BE2C (cell line): ENCODE data around the gene PITRM1.

ENCODE experiments used
- DNase-seq: peaks from one replicate; pipeline ENCODE4 v3.0.0-alpha.2; 2020
- H3K27me3 ChIP-seq: fragments of 250-450 bp; sonication (Bioruptor Pico); 2 replicates; pipeline ENCODE4 v1.5.1; 2020; ENCODE audit warnings: mild to moderate bottlenecking
- H3K36me3 ChIP-seq: fragments of 250-450 bp; sonication (Bioruptor Pico); 2 replicates; pipeline ENCODE4 v1.5.1; 2020; ENCODE audit warnings: mild to moderate bottlenecking
- H3K4me1 ChIP-seq: fragments of 250-450 bp; sonication (Bioruptor Pico); 2 replicates; pipeline ENCODE4 v1.5.1; 2020
- H3K4me3 ChIP-seq: 2 replicates; pipeline ENCODE4 v1.5.1; 2011; ENCODE audit warnings: low read depth, low read length
- H3K9me3 ChIP-seq: fragments of 250-450 bp; sonication (Bioruptor Pico); 2 replicates; pipeline ENCODE4 v1.5.1; 2020
- TF ChIP-seq, protein P1 (sequence below): IDR thresholded peaks from 2 replicates; pipeline ENCODE4 v1.5.1; 2012; ENCODE audit warnings: mild to moderate bottlenecking, low read depth, low read length

PITRM1 gene

DNA sequence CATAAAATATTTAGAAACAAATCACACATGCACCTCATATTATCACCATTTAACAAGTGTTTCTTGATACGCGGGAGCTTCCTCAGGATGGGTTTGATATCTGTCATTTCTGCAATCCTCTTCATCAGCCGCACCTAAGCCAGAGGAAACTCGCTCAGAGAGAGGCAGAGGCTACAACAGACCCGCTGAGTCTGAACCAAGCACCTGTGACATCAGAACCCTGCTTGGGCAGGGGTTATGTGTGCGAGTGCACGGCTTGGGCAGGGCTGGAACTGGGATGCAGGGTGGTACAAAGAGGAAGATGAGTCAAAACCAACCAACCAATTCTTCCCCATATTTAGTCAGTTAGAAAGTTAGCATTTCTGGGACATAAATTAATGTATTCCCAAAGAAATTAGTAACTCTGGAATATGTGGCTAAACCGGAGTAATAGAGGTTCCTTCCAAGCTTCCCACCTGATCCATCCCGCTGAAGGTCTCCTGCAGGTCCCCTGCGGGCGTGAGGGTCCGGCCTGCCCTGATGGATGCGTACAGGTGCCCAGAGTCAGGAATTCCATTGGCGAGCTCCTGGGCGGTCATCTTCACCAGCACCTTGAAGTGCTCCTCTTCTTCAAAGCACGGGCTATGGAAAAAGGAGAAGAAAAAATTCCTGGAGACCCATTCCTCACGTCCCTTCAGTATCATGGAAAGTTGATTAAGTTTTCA lies 25.3 kb downstream of the PITRM1 start:
- Histone ChIP-seq H3K27me3 (no peaks in the 10 kb centered on the region), H3K9me3 (no peaks in the 10 kb centered on the region), H3K4me3 (no peak overlapping the region), H3K4me1 (no peaks in the 10 kb centered on the region; the same call in 1 of the 2 replicates), H3K36me3 (peaks cover 3% of the 10 kb centered on the region)
- DNase-seq: no peak
- TF ChIP-seq, protein P1, sequence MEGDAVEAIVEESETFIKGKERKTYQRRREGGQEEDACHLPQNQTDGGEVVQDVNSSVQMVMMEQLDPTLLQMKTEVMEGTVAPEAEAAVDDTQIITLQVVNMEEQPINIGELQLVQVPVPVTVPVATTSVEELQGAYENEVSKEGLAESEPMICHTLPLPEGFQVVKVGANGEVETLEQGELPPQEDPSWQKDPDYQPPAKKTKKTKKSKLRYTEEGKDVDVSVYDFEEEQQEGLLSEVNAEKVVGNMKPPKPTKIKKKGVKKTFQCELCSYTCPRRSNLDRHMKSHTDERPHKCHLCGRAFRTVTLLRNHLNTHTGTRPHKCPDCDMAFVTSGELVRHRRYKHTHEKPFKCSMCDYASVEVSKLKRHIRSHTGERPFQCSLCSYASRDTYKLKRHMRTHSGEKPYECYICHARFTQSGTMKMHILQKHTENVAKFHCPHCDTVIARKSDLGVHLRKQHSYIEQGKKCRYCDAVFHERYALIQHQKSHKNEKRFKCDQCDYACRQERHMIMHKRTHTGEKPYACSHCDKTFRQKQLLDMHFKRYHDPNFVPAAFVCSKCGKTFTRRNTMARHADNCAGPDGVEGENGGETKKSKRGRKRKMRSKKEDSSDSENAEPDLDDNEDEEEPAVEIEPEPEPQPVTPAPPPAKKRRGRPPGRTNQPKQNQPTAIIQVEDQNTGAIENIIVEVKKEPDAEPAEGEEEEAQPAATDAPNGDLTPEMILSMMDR: no peak

DNA sequence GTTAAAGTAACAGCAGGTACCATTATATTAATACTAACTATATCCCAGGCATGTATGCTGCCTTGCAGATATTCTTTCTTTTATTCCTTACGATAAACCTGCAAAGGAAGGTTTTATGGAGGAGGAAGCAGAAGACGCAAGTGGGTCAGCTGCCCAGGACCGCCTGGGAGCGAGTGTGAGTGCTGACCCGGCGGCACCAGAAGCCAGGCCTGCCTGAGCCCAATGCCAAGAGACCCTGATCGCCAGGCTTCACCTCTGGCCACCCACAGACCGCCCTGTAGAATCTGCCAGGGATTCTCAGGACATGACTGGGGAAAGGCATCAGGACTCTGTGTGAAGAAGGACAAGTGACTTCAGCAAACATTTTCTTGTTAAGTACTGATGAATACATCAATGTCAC lies 26.3 kb downstream of the PITRM1 start:
- Histone ChIP-seq H3K4me3 (no peak overlapping the region), H3K36me3 (peaks cover 3% of the 10 kb centered on the region), H3K4me1 (no peaks in the 10 kb centered on the region; the same call in 1 of the 2 replicates), H3K27me3 (no peaks in the 10 kb centered on the region), H3K9me3 (no peaks in the 10 kb centered on the region)
- no peak for DNase-seq
- TF ChIP-seq, protein P1: no peak

DNA sequence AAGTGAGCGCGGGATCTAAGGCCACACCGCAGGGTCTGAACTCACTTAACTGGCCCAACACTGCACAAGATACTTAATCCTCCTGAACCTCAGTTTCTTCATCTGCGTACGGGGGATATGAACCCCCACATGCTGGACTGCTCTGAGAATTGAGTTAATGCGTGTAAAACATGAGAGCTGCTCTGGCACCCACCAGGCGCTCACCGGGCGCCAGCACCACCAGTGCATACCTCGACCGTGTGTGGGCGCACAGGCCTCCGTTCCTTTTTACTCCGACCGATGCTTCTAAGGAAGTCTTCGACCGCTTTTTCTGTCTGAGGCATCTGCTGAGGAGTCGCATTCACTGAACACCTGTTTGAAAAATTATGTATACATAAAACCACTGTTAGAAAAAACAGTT lies 27.2 kb downstream of the PITRM1 start:
- Histone ChIP-seq H3K27me3 (no peaks in the 10 kb centered on the region), H3K9me3 (no peaks in the 10 kb centered on the region), H3K36me3 (peaks cover 3% of the 10 kb centered on the region), H3K4me1 (no peaks in the 10 kb centered on the region; the same call in 1 of the 2 replicates), H3K4me3 (no peak overlapping the region)
- TF ChIP-seq, protein P1: no peak
- no peak for DNase-seq

DNA sequence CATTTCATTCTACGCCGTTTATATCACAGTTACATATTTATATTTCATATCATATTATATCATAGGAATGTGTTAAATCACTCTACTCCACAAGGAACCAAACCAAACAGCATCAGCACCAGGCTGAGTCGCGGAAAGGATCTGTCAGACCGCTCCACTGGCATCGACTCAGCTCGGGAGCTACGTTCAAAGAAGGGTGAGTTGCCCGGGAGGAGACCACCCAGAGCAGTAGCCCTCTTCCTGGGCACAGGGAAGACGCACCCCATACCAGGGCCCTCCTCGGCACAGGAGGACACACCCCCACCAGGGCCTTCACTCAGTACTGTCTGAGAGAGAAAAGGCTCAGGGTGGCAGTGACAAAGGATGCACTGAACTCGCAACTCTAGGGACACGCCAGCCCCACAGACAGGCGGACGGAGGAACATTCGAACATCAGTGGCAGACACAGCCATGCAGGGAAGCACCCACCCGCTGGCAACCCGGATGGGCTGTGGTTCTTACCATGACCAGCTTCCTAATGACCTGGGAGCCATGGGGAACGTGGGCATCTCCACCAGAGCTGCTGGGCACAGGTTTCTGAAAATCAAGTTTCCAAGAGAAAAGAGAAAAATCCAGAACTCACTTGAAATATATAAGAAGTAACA lies 28.7 kb downstream of the PITRM1 start:
- TF ChIP-seq, protein P1: no peak
- no peak for DNase-seq
- Histone ChIP-seq H3K9me3 (no peaks in the 10 kb centered on the region), H3K4me3 (no peak overlapping the region), H3K27me3 (no peaks in the 10 kb centered on the region), H3K4me1 (no peaks in the 10 kb centered on the region; the same call in 1 of the 2 replicates), H3K36me3 (peaks cover 3% of the 10 kb centered on the region)

DNA sequence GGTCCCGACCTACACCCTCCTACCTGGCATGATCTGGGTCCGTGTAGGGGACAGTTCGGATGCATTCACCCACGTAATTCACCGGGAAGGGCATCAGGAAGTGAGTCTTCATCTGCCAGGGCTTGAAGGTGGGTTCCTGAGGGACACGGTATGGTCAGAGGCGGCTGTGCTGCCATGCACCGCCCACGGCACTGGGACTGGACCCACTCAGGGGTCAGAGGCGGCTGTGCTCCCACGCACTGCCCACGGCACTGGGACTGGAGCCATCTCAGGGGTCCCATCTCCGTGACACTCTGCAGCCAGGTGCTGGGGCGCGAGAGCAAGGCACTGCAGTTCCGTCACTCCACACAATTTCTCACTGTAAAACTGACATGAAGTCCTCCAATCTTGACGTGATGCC lies 29.2 kb downstream of the PITRM1 start:
- no peaks in the 10 kb centered on the region; the same call in 1 of the 2 replicates for H3K4me1 ChIP-seq
- no peak overlapping the region for H3K4me3 ChIP-seq
- no peak for DNase-seq
- TF ChIP-seq, protein P1: no peak
- no peaks in the 10 kb centered on the region for H3K9me3 ChIP-seq
- peaks cover 9% of the 10 kb centered on the region for H3K36me3 ChIP-seq
- H3K27me3 ChIP-seq: no peaks in the 10 kb centered on the region
